Memory B cell (primary cell): ENCODE results near the gene AUTS2.

ENCODE experiments used
- ATAC-seq: fragments of 150-1000 bp; cut with Tn5 transposase; 2 replicates; pipeline ENCODE4 v1.10.0; 2021; ENCODE audit warnings: low read depth, mild to moderate bottlenecking, moderate library complexity
- DNase-seq, 2 donors: peaks; one replicate each; pipeline ENCODE4 v3.0.0; 2022; ENCODE audit warnings: low spot score in 2 of 2
- H3K27ac Mint-ChIP-seq: one replicate; pipeline ENCODE4 v1.8.0; 2022; ENCODE audit warnings: mild to moderate bottlenecking, moderate library complexity, mixed read lengths
- H3K27me3 Mint-ChIP-seq: one replicate; pipeline ENCODE4 v1.8.0; 2022; ENCODE audit warnings: mixed read lengths
- H3K36me3 Mint-ChIP-seq: one replicate; pipeline ENCODE4 v1.8.0; 2022; ENCODE audit warnings: mild to moderate bottlenecking, mixed read lengths
- H3K4me1 Mint-ChIP-seq: one replicate; pipeline ENCODE4 v1.8.0; 2022; ENCODE audit warnings: mixed read lengths
- H3K4me3 Mint-ChIP-seq: one replicate; pipeline ENCODE4 v1.8.0; 2022; ENCODE audit warnings: mild to moderate bottlenecking, moderate library complexity, mixed read lengths
- H3K9me3 Mint-ChIP-seq: one replicate; pipeline ENCODE4 v1.8.0; 2022; ENCODE audit warnings: mixed read lengths

Gene AUTS2

GRCh38 chr7:69791739-69792138 is 193.5 kb downstream of the AUTS2 start:
- Mint-ChIP-seq H3K27me3 (no peaks in the 10 kb centered on the region), H3K4me1 (peaks cover 8% of the 10 kb centered on the region), H3K36me3 (no peaks in the 10 kb centered on the region), H3K27ac (no peak overlapping the region), H3K9me3 (no peaks in the 10 kb centered on the region), H3K4me3 (no peak overlapping the region)
- ATAC-seq: no peak
- DNase-seq: no peak

GRCh38 chr7:69795932-69796331 is 197.7 kb downstream of the AUTS2 start:
- no peaks in the 10 kb centered on the region for H3K36me3 Mint-ChIP-seq
- peaks cover 13% of the 10 kb centered on the region for H3K4me1 Mint-ChIP-seq
- no peak overlapping the region for H3K27ac Mint-ChIP-seq
- DNase-seq (no peak), ATAC-seq (no peak)
- no peak overlapping the region for H3K4me3 Mint-ChIP-seq
- H3K27me3 Mint-ChIP-seq: no peaks in the 10 kb centered on the region
- H3K9me3 Mint-ChIP-seq: no peaks in the 10 kb centered on the region

GRCh38 chr7:69796416-69796815 is 198.1 kb downstream of the AUTS2 start:
- Mint-ChIP-seq H3K36me3 (no peaks in the 10 kb centered on the region), H3K4me1 (peaks cover 13% of the 10 kb centered on the region), H3K4me3 (no peak overlapping the region), H3K27me3 (no peaks in the 10 kb centered on the region), H3K9me3 (no peaks in the 10 kb centered on the region), H3K27ac (no peak overlapping the region)
- no peak for ATAC-seq
- DNase-seq: no peak

- no peak overlapping the region for H3K27ac Mint-ChIP-seq
- H3K27me3 Mint-ChIP-seq: no peaks in the 10 kb centered on the region
- no peak overlapping the region for H3K4me3 Mint-ChIP-seq
- peak; percentile 44 for ATAC-seq
- peaks cover 15% of the 10 kb centered on the region for H3K4me1 Mint-ChIP-seq
- no peaks in the 10 kb centered on the region for H3K9me3 Mint-ChIP-seq
- DNase-seq: no peak
- no peaks in the 10 kb centered on the region for H3K36me3 Mint-ChIP-seq
These were observed 200.9 kb downstream of the AUTS2 start for GRCh38 chr7:69799048-69799697.

GRCh38 chr7:69799990-69800389 is 201.7 kb downstream of the AUTS2 start:
- Mint-ChIP-seq H3K4me3 (no peak overlapping the region), H3K27me3 (no peaks in the 10 kb centered on the region), H3K4me1 (peaks cover 23% of the 10 kb centered on the region), H3K9me3 (no peaks in the 10 kb centered on the region), H3K27ac (no peak overlapping the region), H3K36me3 (no peaks in the 10 kb centered on the region)
- DNase-seq (no peak), ATAC-seq (no peak)

GRCh38 chr7:69800495-69800894 is 202.2 kb downstream of the AUTS2 start:
- Mint-ChIP-seq H3K27ac (no peak overlapping the region), H3K27me3 (no peaks in the 10 kb centered on the region), H3K36me3 (no peaks in the 10 kb centered on the region), H3K9me3 (no peaks in the 10 kb centered on the region), H3K4me3 (no peak overlapping the region), H3K4me1 (peaks cover 23% of the 10 kb centered on the region)
- DNase-seq (no peak), ATAC-seq (no peak)

GRCh38 chr7:69801729-69802682 is 203.7 kb downstream of the AUTS2 start:
- H3K36me3 Mint-ChIP-seq: no peaks in the 10 kb centered on the region
- no peak overlapping the region for H3K27ac Mint-ChIP-seq
- H3K9me3 Mint-ChIP-seq: no peaks in the 10 kb centered on the region
- ATAC-seq (no peak), DNase-seq (no peak)
- no peaks in the 10 kb centered on the region for H3K27me3 Mint-ChIP-seq
- no peak overlapping the region for H3K4me3 Mint-ChIP-seq
- peaks cover 19% of the 10 kb centered on the region for H3K4me1 Mint-ChIP-seq

GRCh38 chr7:69803699-69804516 is 205.6 kb downstream of the AUTS2 start:
- ATAC-seq (no peak), DNase-seq (no peak)
- no peaks in the 10 kb centered on the region for H3K9me3 Mint-ChIP-seq
- H3K27ac Mint-ChIP-seq: peak overlapping the region; percentile 13
- no peak overlapping the region for H3K4me3 Mint-ChIP-seq
- no peaks in the 10 kb centered on the region for H3K36me3 Mint-ChIP-seq
- peaks cover 19% of the 10 kb centered on the region for H3K4me1 Mint-ChIP-seq
- H3K27me3 Mint-ChIP-seq: no peaks in the 10 kb centered on the region

GRCh38 chr7:69804962-69805361 is 206.7 kb downstream of the AUTS2 start:
- DNase-seq (no peak), ATAC-seq (no peak)
- no peak overlapping the region for H3K4me3 Mint-ChIP-seq
- no peaks in the 10 kb centered on the region for H3K27me3 Mint-ChIP-seq
- H3K4me1 Mint-ChIP-seq: peaks cover 15% of the 10 kb centered on the region
- H3K36me3 Mint-ChIP-seq: no peaks in the 10 kb centered on the region
- peak overlapping the region; percentile 13 for H3K27ac Mint-ChIP-seq
- no peaks in the 10 kb centered on the region for H3K9me3 Mint-ChIP-seq

GRCh38 chr7:69808391-69808790 is 210.1 kb downstream of the AUTS2 start:
- no peak overlapping the region for H3K27ac Mint-ChIP-seq
- H3K27me3 Mint-ChIP-seq: no peaks in the 10 kb centered on the region
- DNase-seq (no peak), ATAC-seq (no peak)
- peaks cover 16% of the 10 kb centered on the region for H3K4me1 Mint-ChIP-seq
- H3K36me3 Mint-ChIP-seq: no peaks in the 10 kb centered on the region
- no peak overlapping the region for H3K4me3 Mint-ChIP-seq
- H3K9me3 Mint-ChIP-seq: no peaks in the 10 kb centered on the region

- H3K4me3 Mint-ChIP-seq: no peak overlapping the region
- no peaks in the 10 kb centered on the region for H3K36me3 Mint-ChIP-seq
- peaks cover 4% of the 10 kb centered on the region for H3K4me1 Mint-ChIP-seq
- no peak overlapping the region for H3K27ac Mint-ChIP-seq
- H3K27me3 Mint-ChIP-seq: no peaks in the 10 kb centered on the region
- DNase-seq: no peak
- ATAC-seq: no peak
- no peaks in the 10 kb centered on the region for H3K9me3 Mint-ChIP-seq
These were observed 213.4 kb downstream of the AUTS2 start for GRCh38 chr7:69811476-69812308.

- H3K36me3 Mint-ChIP-seq: no peaks in the 10 kb centered on the region
- no peak for ATAC-seq
- H3K9me3 Mint-ChIP-seq: no peaks in the 10 kb centered on the region
- no peak for DNase-seq
- no peaks in the 10 kb centered on the region for H3K27me3 Mint-ChIP-seq
- no peak overlapping the region for H3K4me3 Mint-ChIP-seq
- no peak overlapping the region for H3K27ac Mint-ChIP-seq
- H3K4me1 Mint-ChIP-seq: peaks cover 4% of the 10 kb centered on the region
These were observed 214.5 kb downstream of the AUTS2 start for GRCh38 chr7:69812756-69813155.

- H3K9me3 Mint-ChIP-seq: no peaks in the 10 kb centered on the region
These were observed 215.5 kb downstream of the AUTS2 start for GRCh38 chr7:69813637-69814240.

More at GRCh38 chr7:69813637-69814240, 215.5 kb downstream of the AUTS2 start:
- Mint-ChIP-seq H3K36me3 (no peaks in the 10 kb centered on the region), H3K27ac (no peak overlapping the region), H3K4me3 (no peak overlapping the region), H3K4me1 (peaks cover 4% of the 10 kb centered on the region), H3K27me3 (no peaks in the 10 kb centered on the region)
- no peak for DNase-seq
- no peak for ATAC-seq
